A549 (cell line): Measurements from ENCODE around the gene MAPKAPK3.

ENCODE experiments used
- MYC ChIP-seq: IDR thresholded peaks from 2 replicates; pipeline ENCODE4 v1.6.1; 2012; ENCODE audit warnings: mild to moderate bottlenecking, inconsistent platforms, low read length, improper control_type of control experiment, borderline replicate concordance
- TF ChIP-seq, protein P1 (sequence below): fragments of >200 bp; sonication (Bioruptor Twin); formaldehyde crosslinking; IDR thresholded peaks from 3 replicates; pipeline ENCODE4 v1.5.1; 2016

DNA sequence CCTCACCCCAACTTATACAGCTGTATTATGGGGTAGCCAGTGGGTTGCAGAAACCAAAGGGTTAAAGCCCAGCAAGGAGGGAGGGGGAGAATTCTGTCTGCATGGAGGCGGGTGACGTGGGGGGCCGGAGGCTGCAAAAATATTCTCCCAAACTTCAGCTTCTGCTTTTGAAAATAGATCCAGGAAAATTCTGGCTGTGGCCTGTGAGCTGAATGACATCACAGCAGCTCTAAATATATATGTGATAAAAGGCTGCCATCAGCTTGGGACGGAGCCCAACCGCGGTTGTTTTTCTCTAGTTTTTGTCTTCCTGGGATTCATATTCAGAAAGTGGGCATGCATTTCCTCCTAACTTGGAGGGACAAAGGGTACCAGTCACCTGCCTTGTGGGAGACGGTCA, 27.6 kb downstream of the MAPKAPK3 start:
- TF ChIP-seq, protein P1, sequence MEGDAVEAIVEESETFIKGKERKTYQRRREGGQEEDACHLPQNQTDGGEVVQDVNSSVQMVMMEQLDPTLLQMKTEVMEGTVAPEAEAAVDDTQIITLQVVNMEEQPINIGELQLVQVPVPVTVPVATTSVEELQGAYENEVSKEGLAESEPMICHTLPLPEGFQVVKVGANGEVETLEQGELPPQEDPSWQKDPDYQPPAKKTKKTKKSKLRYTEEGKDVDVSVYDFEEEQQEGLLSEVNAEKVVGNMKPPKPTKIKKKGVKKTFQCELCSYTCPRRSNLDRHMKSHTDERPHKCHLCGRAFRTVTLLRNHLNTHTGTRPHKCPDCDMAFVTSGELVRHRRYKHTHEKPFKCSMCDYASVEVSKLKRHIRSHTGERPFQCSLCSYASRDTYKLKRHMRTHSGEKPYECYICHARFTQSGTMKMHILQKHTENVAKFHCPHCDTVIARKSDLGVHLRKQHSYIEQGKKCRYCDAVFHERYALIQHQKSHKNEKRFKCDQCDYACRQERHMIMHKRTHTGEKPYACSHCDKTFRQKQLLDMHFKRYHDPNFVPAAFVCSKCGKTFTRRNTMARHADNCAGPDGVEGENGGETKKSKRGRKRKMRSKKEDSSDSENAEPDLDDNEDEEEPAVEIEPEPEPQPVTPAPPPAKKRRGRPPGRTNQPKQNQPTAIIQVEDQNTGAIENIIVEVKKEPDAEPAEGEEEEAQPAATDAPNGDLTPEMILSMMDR = no peak
- no peak for TF ChIP-seq MYC
